Motor neuron (in vitro differentiated cells): ENCODE measurements around the gene ARHGAP26. TPM values are rescaled to one million over a fixed set of nuclear protein-coding genes. Genes with fewer than 3 reads are reported as not detected.
A peak's percentile ranks its signal among the peaks of the same experiment; 100 is the strongest.

Source experiments
- ATAC-seq, 8 experiments: fragments of 200-7000 bp; cut with Tn5 transposase; replicated peaks in 6 of 8; 2 replicates each; pipeline ENCODE4 v1.8.0; 2021; ENCODE audit warnings: mild to moderate bottlenecking in 8 of 8, moderate library complexity in 8 of 8
- H3K27ac ChIP-seq, 2 donors: fragments of 250-450 bp; sonication (Bioruptor Pico); 2 replicates each; pipeline ENCODE4 v1.9.0; 2021; ENCODE audit warnings: antibody characterized with exemption in 2 of 2, mild to moderate bottlenecking in 2 of 2, moderate library complexity in 1 of 2
- H3K4me1 ChIP-seq, 2 donors: fragments of 250-450 bp; sonication (Bioruptor Pico); replicated peaks in 1 of 2; 2 replicates each; pipeline ENCODE4 v1.6.1; 2021; ENCODE audit warnings: antibody characterized with exemption in 2 of 2, mild to moderate bottlenecking in 2 of 2, moderate library complexity in 1 of 2
- H3K4me3 ChIP-seq, 5 donors: fragments of 250-450 bp; sonication (Bioruptor Pico); 2 replicates each; pipeline ENCODE4 v1.9.0; 2021; ENCODE audit warnings: antibody characterized with exemption in 5 of 5, mild to moderate bottlenecking in 5 of 5, moderate library complexity in 4 of 5
- WGBS, 10 experiments: fragments of 450-650 bp; shearing (Covaris generic); methylation state at CpG; one replicate each; pipeline ENCODE4 v1.0.0; 2022; 5-methylcytosine and 5-hydroxymethylcytosine counted together
- in situ Hi-C, 9 experiments: fragments of 400-800 bp; cut with MboI; loops; one replicate each; pipeline ENCODE4 v1.15.0; 2021; ENCODE audit warnings: low sequenced_read_pairs in 9 of 9, low pct_unique_long_range_greater_than_20kb in 2 of 9; ENCODE audit not compliant: unreplicated experiment in 9 of 9
- total RNA-seq, 8 experiments: library from RNA; unstranded; fragments of 300-600 nt; gene quantifications; 2 replicates each; pipeline versions ENCODE4 v1.2.3 to v1.2.4, GENCODE V29; 2022

Gene ARHGAP26
- total RNA-seq, 8 experiments from 2014 or later, result 1.3 to 14.2 (median 7.0) TPM

DNA sequence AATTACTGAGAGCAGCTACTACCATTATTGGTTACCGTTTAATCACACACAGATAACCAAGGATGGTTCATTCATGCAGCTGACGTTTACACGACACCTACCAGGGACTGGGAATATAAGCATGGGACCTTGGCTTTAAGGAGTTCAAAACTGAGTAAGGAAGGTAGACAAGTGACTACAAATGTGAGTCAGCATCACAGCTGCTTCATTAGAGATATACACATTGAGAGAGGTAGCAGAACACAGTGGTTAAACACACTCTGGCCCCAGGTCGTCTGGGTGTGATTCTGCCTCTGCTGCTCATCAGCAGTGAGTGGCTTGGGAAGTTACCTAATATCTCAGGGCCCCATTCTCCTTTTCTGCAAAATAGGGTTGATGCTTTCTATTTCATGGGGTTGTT lies 364.7 kb downstream of the ARHGAP26 start:
- H3K4me1 ChIP-seq, result peaks cover 0 to 19% of the 10 kb centered on the region in 2 donors
- 20 to 100% (median 80%) methylated on average over 1 to 4 of the region's 4 CpGs; no CpG with 5 or more reads in 1 of the 10 experiments for WGBS, 10 experiments
- ATAC-seq, result no peak
- in situ Hi-C loops, result no loop called here
- H3K4me3 ChIP-seq, result no peak overlapping the region
- no peak overlapping the region for H3K27ac ChIP-seq

- WGBS, 10 experiments, result 71 to 100% (median 83%) methylated on average over 1 to 5 of the region's 5 CpGs; no CpG with 5 or more reads in 2 of the 10 experiments
- peak in 2 of 8 experiments; percentile 38 to 65 for ATAC-seq
- Histone ChIP-seq H3K4me1 (peaks cover 0 to 17% of the 10 kb centered on the region in 2 donors), H3K27ac (no peak overlapping the region), H3K4me3 (no peak overlapping the region)
- in situ Hi-C loops, result no loop called here
These were observed 365.8 kb downstream of the ARHGAP26 start for GRCh38 chr5:143135832-143136551.

- 75 to 95% (median 84%) methylated on average over 3 to 8 of the region's 8 CpGs; no CpG with 5 or more reads in 2 of the 10 experiments for WGBS, 10 experiments
- Histone ChIP-seq H3K4me3 (no peak overlapping the region), H3K4me1 (peaks cover 0 to 12% of the 10 kb centered on the region in 2 donors), H3K27ac (no peak overlapping the region)
- no peak for ATAC-seq
- in situ Hi-C loops, result no loop called here
These were observed 368.7 kb downstream of the ARHGAP26 start for GRCh38 chr5:143138839-143139238.

DNA sequence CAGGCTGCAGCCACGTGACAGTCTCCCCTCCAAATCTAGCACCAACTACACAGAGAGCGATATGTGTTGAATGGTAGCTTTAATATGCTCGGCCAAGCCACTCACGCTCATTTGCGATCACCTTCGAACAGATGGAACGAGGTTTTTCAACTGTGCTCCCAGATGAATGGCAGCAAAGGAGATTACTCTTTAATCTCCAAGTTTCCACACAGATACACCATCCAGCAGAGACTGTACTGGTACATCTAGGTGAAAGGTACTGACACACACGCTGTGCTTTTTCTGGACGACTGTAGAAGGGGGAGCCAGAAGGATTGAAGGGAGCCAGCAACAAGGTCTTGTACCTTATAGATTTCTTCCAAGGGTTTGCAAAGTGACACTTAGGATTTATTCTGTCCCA lies 369.4 kb downstream of the ARHGAP26 start:
- 90 to 98% (median 92%) methylated on average over 2 to 8 of the region's 9 CpGs; no CpG with 5 or more reads in 3 of the 10 experiments for WGBS, 10 experiments
- H3K27ac ChIP-seq, result no peak overlapping the region
- ATAC-seq, result no peak
- peaks cover 0 to 8% of the 10 kb centered on the region in 2 donors for H3K4me1 ChIP-seq
- H3K4me3 ChIP-seq, result no peak overlapping the region
- in situ Hi-C loops, result no loop called here

- H3K4me1 ChIP-seq, result peaks cover 0 to 8% of the 10 kb centered on the region in 2 donors
- 60 to 100% (median 80%) methylated on average over 1 to 7 of the region's 9 CpGs; no CpG with 5 or more reads in 1 of the 10 experiments for WGBS, 10 experiments
- no peak overlapping the region for H3K4me3 ChIP-seq
- in situ Hi-C loops, result no loop called here
- no peak overlapping the region for H3K27ac ChIP-seq
- ATAC-seq, result peak in 2 of 8 experiments; percentile 57 to 86
These were observed 370.5 kb downstream of the ARHGAP26 start for GRCh38 chr5:143140492-143141203.

- H3K4me1 ChIP-seq, result peaks cover 0 to 4% of the 10 kb centered on the region in 2 donors
- H3K4me3 ChIP-seq, result no peak overlapping the region
- ATAC-seq, result no peak
- in situ Hi-C loops, result no loop called here
- WGBS, 10 experiments, result 60 to 93% (median 85%) methylated on average over 1 to 6 of the region's 6 CpGs; no CpG with 5 or more reads in 2 of the 10 experiments
- H3K27ac ChIP-seq, result no peak overlapping the region
These were observed 371.5 kb downstream of the ARHGAP26 start for GRCh38 chr5:143141652-143142051.

GRCh38 chr5:143142596-143143435 lies 372.6 kb downstream of the ARHGAP26 start:
- peak in 3 of 8 experiments; percentile 10 to 91 (median 54) for ATAC-seq
- 86 to 100% (median 90%) methylated on average over 1 to 7 of the region's 8 CpGs; no CpG with 5 or more reads in 3 of the 10 experiments for WGBS, 10 experiments
- no peak overlapping the region for H3K4me3 ChIP-seq
- H3K27ac ChIP-seq, result no peak overlapping the region
- in situ Hi-C loops, result no loop called here
- peaks cover 3 to 8% of the 10 kb centered on the region in 2 donors for H3K4me1 ChIP-seq

DNA sequence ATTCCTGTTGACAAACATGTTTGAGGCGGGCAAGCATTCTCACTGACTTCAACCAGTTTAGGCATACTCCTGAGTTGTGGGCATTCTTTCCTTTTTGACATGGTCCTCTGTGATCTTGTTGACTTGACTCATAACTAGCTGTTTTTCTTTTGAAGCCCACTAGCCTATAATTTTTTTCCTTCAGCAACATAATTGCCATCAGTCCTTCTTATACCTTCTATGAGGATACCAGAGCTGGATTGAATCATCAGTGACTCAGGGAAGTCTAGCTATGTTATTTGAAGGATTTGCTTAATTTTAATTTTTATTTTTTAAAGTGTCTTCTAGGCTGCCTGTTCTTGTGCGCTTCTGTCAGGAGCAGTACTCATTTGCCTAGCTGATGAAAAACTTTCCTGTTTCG lies 373.8 kb downstream of the ARHGAP26 start:
- no peak overlapping the region for H3K27ac ChIP-seq
- no peak for ATAC-seq
- in situ Hi-C loops, result no loop called here

GRCh38 chr5:143145243-143146160 lies 375.3 kb downstream of the ARHGAP26 start:
- ATAC-seq, result no peak
- no peak overlapping the region for H3K27ac ChIP-seq
- in situ Hi-C loops, result no loop called here
- 21 to 88% (median 82%) methylated on average over 1 to 9 of the region's 9 CpGs for WGBS, 10 experiments
- no peak overlapping the region for H3K4me3 ChIP-seq
- peaks cover 6 to 10% of the 10 kb centered on the region in 2 donors for H3K4me1 ChIP-seq

More for the DNA sequence above, 373.8 kb downstream of the ARHGAP26 start:
- peaks cover 6 to 12% of the 10 kb centered on the region in 2 donors for H3K4me1 ChIP-seq
- 68 to 100% (median 97%) methylated on average over 1 to 3 of the region's 3 CpGs; no CpG with 5 or more reads in 3 of the 10 experiments for WGBS, 10 experiments
- H3K4me3 ChIP-seq, result no peak overlapping the region

- Histone ChIP-seq H3K4me1 (peaks cover 6 to 8% of the 10 kb centered on the region in 2 donors), H3K4me3 (no peak overlapping the region), H3K27ac (no peak overlapping the region)
- no peak for ATAC-seq
- in situ Hi-C loops, result no loop called here
These were observed 376.0 kb downstream of the ARHGAP26 start for GRCh38 chr5:143146161-143146560.

GRCh38 chr5:143147383-143147782 lies 377.2 kb downstream of the ARHGAP26 start:
- Histone ChIP-seq H3K27ac (no peak overlapping the region), H3K4me1 (peaks cover 6 to 8% of the 10 kb centered on the region in 2 donors), H3K4me3 (no peak overlapping the region)
- no peak for ATAC-seq
- in situ Hi-C loops, result no loop called here
- WGBS, 10 experiments, result 78 to 100% (median 80%) methylated on average over 1 to 3 of the region's 4 CpGs; no CpG with 5 or more reads in 5 of the 10 experiments

DNA sequence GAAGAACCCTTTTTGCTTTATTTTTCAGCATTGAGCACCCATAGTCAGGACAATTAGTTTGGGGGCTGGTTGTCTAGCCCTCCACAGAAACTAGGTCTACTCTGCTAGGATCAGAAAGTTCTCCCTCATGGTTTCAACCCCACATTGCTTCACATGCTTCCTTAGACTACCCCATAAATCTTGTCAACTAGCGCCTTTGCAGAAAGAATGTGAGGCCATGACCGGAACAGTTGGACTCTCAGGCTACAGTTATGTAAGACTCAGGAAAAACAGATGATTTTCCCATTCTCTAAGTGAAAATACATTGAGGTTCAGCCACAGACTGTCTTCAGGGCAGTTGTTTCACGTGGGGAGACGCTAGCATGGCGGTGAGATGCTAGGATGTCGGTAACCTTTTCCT lies 377.7 kb downstream of the ARHGAP26 start:
- 0 to 100% (median 87%) methylated on average over 1 to 5 of the region's 6 CpGs; no CpG with 5 or more reads in 2 of the 10 experiments for WGBS, 10 experiments
- Histone ChIP-seq H3K4me3 (no peak overlapping the region), H3K27ac (no peak overlapping the region), H3K4me1 (peaks cover 6 to 8% of the 10 kb centered on the region in 2 donors)
- in situ Hi-C loops, result no loop called here
- no peak for ATAC-seq
